ENCODE data around the gene SMARCC1. TPM values are rescaled to one million over a fixed set of nuclear protein-coding genes. Genes with fewer than 3 reads are reported as not detected.

The SMARCC1 gene
- total RNA-seq, 1 experiment from 2014 or later = 249 TPM

GRCh38 chr3:47536221-47536891 is 245.3 kb downstream of the SMARCC1 start:
- Mint-ChIP-seq H3K4me3 (no peak overlapping the region), H3K36me3 (no peaks in the 10 kb centered on the region), H3K27me3 (ENCODE audit: low read depth) (no peaks in the 10 kb centered on the region), H3K9me3 (peaks cover 19% of the 10 kb centered on the region), H3K4me1 (0 out of 2 replicates have a peak, but pooled peaks cover 3% of the 10 kb centered on the region), H3K27ac (no peak overlapping the region)
- no peak for DNase-seq (ENCODE audit: low spot score)
- ChIA-PET CTCF (interaction anchor here (1.5 kb wide), 1 partner anchor 14 kb away, joined by 4 read pairs; no protein-coding TSS in a partner anchor), POLR2A (no interaction called here)
- TF ChIP-seq GRHL2 (CRISPR knock-in tag; IDR thresholded peaks at IDR 0.05; ENCODE audit: insufficient replicate concordance, severe bottlenecking) (no peak), RELA (CRISPR knock-in tag; IDR thresholded peaks at IDR 0.05; ENCODE audit: borderline replicate concordance) (no peak), HMGA2 (CRISPR knock-in tag; IDR thresholded peaks at IDR 0.05) (no peak), ZNF425 (CRISPR knock-in tag; conservative IDR thresholded peaks at IDR 0.05) (no peak), ZNF232 (CRISPR knock-in tag; IDR thresholded peaks at IDR 0.05) (no peak), NR1H2 (CRISPR knock-in tag; IDR thresholded peaks at IDR 0.05) (no peak), ZNF423 (CRISPR knock-in tag; IDR thresholded peaks at IDR 0.05) (no peak), IRF2 (CRISPR knock-in tag; IDR thresholded peaks at IDR 0.05; ENCODE audit: borderline replicate concordance, low read depth) (no peak), STAT6 (CRISPR knock-in tag; conservative IDR thresholded peaks at IDR 0.05; ENCODE audit: low read depth) (no peak), PRRX2 (CRISPR knock-in tag; IDR thresholded peaks at IDR 0.05) (no peak), NFATC4 (CRISPR knock-in tag; IDR thresholded peaks at IDR 0.05) (no peak), ZNF512 (CRISPR knock-in tag; IDR thresholded peaks at IDR 0.05; ENCODE audit: borderline replicate concordance) (no peak), TP53 (CRISPR knock-in tag; IDR thresholded peaks at IDR 0.05) (no peak), ATF1 (CRISPR knock-in tag; IDR thresholded peaks at IDR 0.05) (no peak), CREB1 (CRISPR knock-in tag; IDR thresholded peaks at IDR 0.05) (no peak)
- TF ChIP-seq, protein P1, sequence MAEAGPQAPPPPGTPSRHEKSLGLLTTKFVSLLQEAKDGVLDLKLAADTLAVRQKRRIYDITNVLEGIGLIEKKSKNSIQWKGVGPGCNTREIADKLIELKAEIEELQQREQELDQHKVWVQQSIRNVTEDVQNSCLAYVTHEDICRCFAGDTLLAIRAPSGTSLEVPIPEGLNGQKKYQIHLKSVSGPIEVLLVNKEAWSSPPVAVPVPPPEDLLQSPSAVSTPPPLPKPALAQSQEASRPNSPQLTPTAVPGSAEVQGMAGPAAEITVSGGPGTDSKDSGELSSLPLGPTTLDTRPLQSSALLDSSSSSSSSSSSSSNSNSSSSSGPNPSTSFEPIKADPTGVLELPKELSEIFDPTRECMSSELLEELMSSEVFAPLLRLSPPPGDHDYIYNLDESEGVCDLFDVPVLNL (CRISPR knock-in tag; IDR thresholded peaks at IDR 0.05; ENCODE audit: borderline replicate concordance, low read depth) = no peak
- TF ChIP-seq, protein P2, sequence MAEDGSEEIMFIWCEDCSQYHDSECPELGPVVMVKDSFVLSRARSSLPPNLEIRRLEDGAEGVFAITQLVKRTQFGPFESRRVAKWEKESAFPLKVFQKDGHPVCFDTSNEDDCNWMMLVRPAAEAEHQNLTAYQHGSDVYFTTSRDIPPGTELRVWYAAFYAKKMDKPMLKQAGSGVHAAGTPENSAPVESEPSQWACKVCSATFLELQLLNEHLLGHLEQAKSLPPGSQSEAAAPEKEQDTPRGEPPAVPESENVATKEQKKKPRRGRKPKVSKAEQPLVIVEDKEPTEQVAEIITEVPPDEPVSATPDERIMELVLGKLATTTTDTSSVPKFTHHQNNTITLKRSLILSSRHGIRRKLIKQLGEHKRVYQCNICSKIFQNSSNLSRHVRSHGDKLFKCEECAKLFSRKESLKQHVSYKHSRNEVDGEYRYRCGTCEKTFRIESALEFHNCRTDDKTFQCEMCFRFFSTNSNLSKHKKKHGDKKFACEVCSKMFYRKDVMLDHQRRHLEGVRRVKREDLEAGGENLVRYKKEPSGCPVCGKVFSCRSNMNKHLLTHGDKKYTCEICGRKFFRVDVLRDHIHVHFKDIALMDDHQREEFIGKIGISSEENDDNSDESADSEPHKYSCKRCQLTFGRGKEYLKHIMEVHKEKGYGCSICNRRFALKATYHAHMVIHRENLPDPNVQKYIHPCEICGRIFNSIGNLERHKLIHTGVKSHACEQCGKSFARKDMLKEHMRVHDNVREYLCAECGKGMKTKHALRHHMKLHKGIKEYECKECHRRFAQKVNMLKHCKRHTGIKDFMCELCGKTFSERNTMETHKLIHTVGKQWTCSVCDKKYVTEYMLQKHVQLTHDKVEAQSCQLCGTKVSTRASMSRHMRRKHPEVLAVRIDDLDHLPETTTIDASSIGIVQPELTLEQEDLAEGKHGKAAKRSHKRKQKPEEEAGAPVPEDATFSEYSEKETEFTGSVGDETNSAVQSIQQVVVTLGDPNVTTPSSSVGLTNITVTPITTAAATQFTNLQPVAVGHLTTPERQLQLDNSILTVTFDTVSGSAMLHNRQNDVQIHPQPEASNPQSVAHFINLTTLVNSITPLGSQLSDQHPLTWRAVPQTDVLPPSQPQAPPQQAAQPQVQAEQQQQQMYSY (CRISPR knock-in tag; IDR thresholded peaks at IDR 0.05) = no peak
- TF ChIP-seq, protein P3, sequence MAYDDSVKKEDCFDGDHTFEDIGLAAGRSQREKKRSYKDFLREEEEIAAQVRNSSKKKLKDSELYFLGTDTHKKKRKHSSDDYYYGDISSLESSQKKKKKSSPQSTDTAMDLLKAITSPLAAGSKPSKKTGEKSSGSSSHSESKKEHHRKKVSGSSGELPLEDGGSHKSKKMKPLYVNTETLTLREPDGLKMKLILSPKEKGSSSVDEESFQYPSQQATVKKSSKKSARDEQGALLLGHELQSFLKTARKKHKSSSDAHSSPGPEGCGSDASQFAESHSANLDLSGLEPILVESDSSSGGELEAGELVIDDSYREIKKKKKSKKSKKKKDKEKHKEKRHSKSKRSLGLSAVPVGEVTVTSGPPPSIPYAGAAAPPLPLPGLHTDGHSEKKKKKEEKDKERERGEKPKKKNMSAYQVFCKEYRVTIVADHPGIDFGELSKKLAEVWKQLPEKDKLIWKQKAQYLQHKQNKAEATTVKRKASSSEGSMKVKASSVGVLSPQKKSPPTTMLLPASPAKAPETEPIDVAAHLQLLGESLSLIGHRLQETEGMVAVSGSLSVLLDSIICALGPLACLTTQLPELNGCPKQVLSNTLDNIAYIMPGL (CRISPR knock-in tag; IDR thresholded peaks at IDR 0.05) = no peak
- TF ChIP-seq, protein P4, sequence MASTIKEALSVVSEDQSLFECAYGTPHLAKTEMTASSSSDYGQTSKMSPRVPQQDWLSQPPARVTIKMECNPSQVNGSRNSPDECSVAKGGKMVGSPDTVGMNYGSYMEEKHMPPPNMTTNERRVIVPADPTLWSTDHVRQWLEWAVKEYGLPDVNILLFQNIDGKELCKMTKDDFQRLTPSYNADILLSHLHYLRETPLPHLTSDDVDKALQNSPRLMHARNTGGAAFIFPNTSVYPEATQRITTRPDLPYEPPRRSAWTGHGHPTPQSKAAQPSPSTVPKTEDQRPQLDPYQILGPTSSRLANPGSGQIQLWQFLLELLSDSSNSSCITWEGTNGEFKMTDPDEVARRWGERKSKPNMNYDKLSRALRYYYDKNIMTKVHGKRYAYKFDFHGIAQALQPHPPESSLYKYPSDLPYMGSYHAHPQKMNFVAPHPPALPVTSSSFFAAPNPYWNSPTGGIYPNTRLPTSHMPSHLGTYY (CRISPR knock-in tag; IDR thresholded peaks at IDR 0.05) = no peak
- TF ChIP-seq, protein P5, sequence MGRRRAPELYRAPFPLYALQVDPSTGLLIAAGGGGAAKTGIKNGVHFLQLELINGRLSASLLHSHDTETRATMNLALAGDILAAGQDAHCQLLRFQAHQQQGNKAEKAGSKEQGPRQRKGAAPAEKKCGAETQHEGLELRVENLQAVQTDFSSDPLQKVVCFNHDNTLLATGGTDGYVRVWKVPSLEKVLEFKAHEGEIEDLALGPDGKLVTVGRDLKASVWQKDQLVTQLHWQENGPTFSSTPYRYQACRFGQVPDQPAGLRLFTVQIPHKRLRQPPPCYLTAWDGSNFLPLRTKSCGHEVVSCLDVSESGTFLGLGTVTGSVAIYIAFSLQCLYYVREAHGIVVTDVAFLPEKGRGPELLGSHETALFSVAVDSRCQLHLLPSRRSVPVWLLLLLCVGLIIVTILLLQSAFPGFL (CRISPR knock-in tag; IDR thresholded peaks at IDR 0.05; ENCODE audit: borderline replicate concordance) = no peak
- ATAC-seq = no peak; the same call in 1 of the 2 replicates
